ENCODE data around the gene SLC34A1. TPM values are rescaled to one million over a fixed set of nuclear protein-coding genes. Genes with fewer than 3 reads are reported as not detected.
"Not testable (repeated sequence)": the region's sequence is repeated elsewhere in the genome, so short reads cannot be mapped to it uniquely, and the experiment has no call there.

The SLC34A1 gene
- total RNA-seq, 1 experiment from 2014 or later, result not detected

- DNase-seq, result no peak
- Histone ChIP-seq H3K36me3 (replicated peaks; ENCODE audit: control insufficient read depth, insufficient read depth, low read length) (peaks cover 7% of the 10 kb centered on the region), H3K27me3 (ENCODE audit: control insufficient read depth, insufficient read depth, low read length) (no peaks in the 10 kb centered on the region), H3K4me3 (ENCODE audit: insufficient read depth, low read depth, low read length) (peak overlapping the region; percentile 75)
Observed at GRCh38 chr5:177350776-177351391, 33.4 kb upstream of the SLC34A1 start.

- Histone ChIP-seq H3K4me3 (ENCODE audit: insufficient read depth, low read depth, low read length) (peak within 1 kb of the TSS; percentile 75), H3K27me3 (ENCODE audit: control insufficient read depth, insufficient read depth, low read length) (no peaks in the 10 kb centered on the region), H3K36me3 (replicated peaks; ENCODE audit: control insufficient read depth, insufficient read depth, low read length) (peaks cover 7% of the 10 kb centered on the region)
- DNase-seq, result peak; percentile 98
Observed at GRCh38 chr5:177351392-177352329, 32.6 kb upstream of the SLC34A1 start, which contains the start of gene LMAN2. Gene LMAN2, minus strand, starts transcription at chr5:177351668. Its CDS starts 21 bp downstream, at chr5:177351647.

- H3K27me3 ChIP-seq (ENCODE audit: control insufficient read depth, insufficient read depth, low read length), result no peaks in the 10 kb centered on the region
- H3K36me3 ChIP-seq (replicated peaks; ENCODE audit: control insufficient read depth, insufficient read depth, low read length), result peaks cover 7% of the 10 kb centered on the region
- no peak for DNase-seq
- H3K4me3 ChIP-seq (ENCODE audit: insufficient read depth, low read depth, low read length), result no peak overlapping the region
Observed at GRCh38 chr5:177353093-177353492, 31.1 kb upstream of the SLC34A1 start.

- DNase-seq, result no peak
- H3K36me3 ChIP-seq (replicated peaks; ENCODE audit: control insufficient read depth, insufficient read depth, low read length), result peaks cover 5% of the 10 kb centered on the region
- no peak overlapping the region for H3K4me3 ChIP-seq (ENCODE audit: insufficient read depth, low read depth, low read length)
- H3K27me3 ChIP-seq (ENCODE audit: control insufficient read depth, insufficient read depth, low read length), result no peaks in the 10 kb centered on the region
Observed at GRCh38 chr5:177354256-177354655, 30.0 kb upstream of the SLC34A1 start.

GRCh38 chr5:177354711-177355110 is 29.5 kb upstream of the SLC34A1 start:
- Histone ChIP-seq H3K4me3 (ENCODE audit: insufficient read depth, low read depth, low read length) (no peak overlapping the region), H3K27me3 (ENCODE audit: control insufficient read depth, insufficient read depth, low read length) (no peaks in the 10 kb centered on the region)
- no peak for DNase-seq

GRCh38 chr5:177355162-177355867 is 28.9 kb upstream of the SLC34A1 start:
- Histone ChIP-seq H3K27me3 (ENCODE audit: control insufficient read depth, insufficient read depth, low read length) (no peaks in the 10 kb centered on the region), H3K4me3 (ENCODE audit: insufficient read depth, low read depth, low read length) (no peak overlapping the region), H3K36me3 (replicated peaks; ENCODE audit: control insufficient read depth, insufficient read depth, low read length) (no peaks in the 10 kb centered on the region)
- no peak for DNase-seq

More at GRCh38 chr5:177354711-177355110, 29.5 kb upstream of the SLC34A1 start:
- peaks cover 2% of the 10 kb centered on the region; the same call in 1 of the 2 replicates for H3K36me3 ChIP-seq (replicated peaks; ENCODE audit: control insufficient read depth, insufficient read depth, low read length)

GRCh38 chr5:177355868-177356168 is 28.4 kb upstream of the SLC34A1 start:
- H3K36me3 ChIP-seq (replicated peaks; ENCODE audit: control insufficient read depth, insufficient read depth, low read length), result no peaks in the 10 kb centered on the region
- no peak for DNase-seq
- H3K4me3 ChIP-seq (ENCODE audit: insufficient read depth, low read depth, low read length), result no peak overlapping the region
- H3K27me3 ChIP-seq (ENCODE audit: control insufficient read depth, insufficient read depth, low read length), result no peaks in the 10 kb centered on the region

- no peak for DNase-seq
- Histone ChIP-seq H3K4me3 (ENCODE audit: insufficient read depth, low read depth, low read length) (no peak overlapping the region), H3K27me3 (ENCODE audit: control insufficient read depth, insufficient read depth, low read length) (no peaks in the 10 kb centered on the region), H3K36me3 (replicated peaks; ENCODE audit: control insufficient read depth, insufficient read depth, low read length) (no peaks in the 10 kb centered on the region)
Observed at GRCh38 chr5:177356746-177357145, 27.5 kb upstream of the SLC34A1 start.

GRCh38 chr5:177357146-177357458 is 27.1 kb upstream of the SLC34A1 start:
- peaks cover 2% of the 10 kb centered on the region; the same call in 1 of the 2 replicates for H3K27me3 ChIP-seq (ENCODE audit: control insufficient read depth, insufficient read depth, low read length)
- DNase-seq, result no peak
- no peaks in the 10 kb centered on the region for H3K36me3 ChIP-seq (replicated peaks; ENCODE audit: control insufficient read depth, insufficient read depth, low read length)
- no peak overlapping the region for H3K4me3 ChIP-seq (ENCODE audit: insufficient read depth, low read depth, low read length)

- Histone ChIP-seq H3K4me3 (ENCODE audit: insufficient read depth, low read depth, low read length) (no peak within 1 kb of the TSS), H3K36me3 (replicated peaks; ENCODE audit: control insufficient read depth, insufficient read depth, low read length) (no peaks in the 10 kb centered on the region), H3K27me3 (ENCODE audit: control insufficient read depth, insufficient read depth, low read length) (peaks cover 4% of the 10 kb centered on the region; the same call in 1 of the 2 replicates)
- peak; percentile 50 for DNase-seq
Observed at GRCh38 chr5:177357459-177358351, 26.5 kb upstream of the SLC34A1 start, which contains the start of gene RGS14. Gene RGS14, plus strand, starts transcription at chr5:177357924. Its CDS starts 101 bp downstream, at chr5:177358025.

- Histone ChIP-seq H3K36me3 (replicated peaks; ENCODE audit: control insufficient read depth, insufficient read depth, low read length) (no peaks in the 10 kb centered on the region), H3K4me3 (ENCODE audit: insufficient read depth, low read depth, low read length) (no peak overlapping the region), H3K27me3 (ENCODE audit: control insufficient read depth, insufficient read depth, low read length) (peaks cover 4% of the 10 kb centered on the region; the same call in 1 of the 2 replicates)
- DNase-seq, result peak; percentile 31
Observed at GRCh38 chr5:177358370-177358819, 25.8 kb upstream of the SLC34A1 start.

- no peaks in the 10 kb centered on the region for H3K36me3 ChIP-seq (replicated peaks; ENCODE audit: control insufficient read depth, insufficient read depth, low read length)
- peaks cover 4% of the 10 kb centered on the region; the same call in 1 of the 2 replicates for H3K27me3 ChIP-seq (ENCODE audit: control insufficient read depth, insufficient read depth, low read length)
- no peak overlapping the region for H3K4me3 ChIP-seq (ENCODE audit: insufficient read depth, low read depth, low read length)
- DNase-seq, result no peak
Observed at GRCh38 chr5:177359451-177359851, 24.8 kb upstream of the SLC34A1 start.

- no peak for DNase-seq
- H3K27me3 ChIP-seq (ENCODE audit: control insufficient read depth, insufficient read depth, low read length), result peaks cover 4% of the 10 kb centered on the region; the same call in 1 of the 2 replicates
- no peak overlapping the region for H3K4me3 ChIP-seq (ENCODE audit: insufficient read depth, low read depth, low read length)
Observed at GRCh38 chr5:177359860-177360259, 24.4 kb upstream of the SLC34A1 start.

GRCh38 chr5:177360740-177361139 is 23.5 kb upstream of the SLC34A1 start:
- not testable (repeated sequence) for DNase-seq

More at GRCh38 chr5:177359860-177360259, 24.4 kb upstream of the SLC34A1 start:
- H3K36me3 ChIP-seq (replicated peaks; ENCODE audit: control insufficient read depth, insufficient read depth, low read length), result no peaks in the 10 kb centered on the region

More at GRCh38 chr5:177360740-177361139, 23.5 kb upstream of the SLC34A1 start:
- H3K27me3 ChIP-seq (ENCODE audit: control insufficient read depth, insufficient read depth, low read length); H3K4me3 ChIP-seq (ENCODE audit: insufficient read depth, low read depth, low read length); H3K36me3 ChIP-seq (replicated peaks; ENCODE audit: control insufficient read depth, insufficient read depth, low read length): not testable (repeated sequence)

Data from H7 (cell line).